ENCODE data around the gene PCNP. TPM values are rescaled to one million over a fixed set of nuclear protein-coding genes. Genes with fewer than 3 reads are reported as not detected.

Gene PCNP
- total and polyA plus RNA-seq, 9 of the 15 experiments (the other 6 are each of a cell fraction or from before 2014, with no cell fraction given), result 54.3 to 170 (median 150) TPM

GRCh38 chr3:101573449-101574387 lies at the start of gene PCNP (continued):
- TF ChIP-seq CLOCK (CRISPR knock-in tag; IDR thresholded peaks at IDR 0.05; ENCODE audit: borderline replicate concordance) (no peak), E2F8 (IDR thresholded peaks at IDR 0.05; ENCODE audit: low read depth, partially characterized antibody) (peak; percentile 88), ZNF589 (CRISPR knock-in tag; IDR thresholded peaks at IDR 0.05; ENCODE audit: low read depth) (no peak), HDAC2 (IDR thresholded peaks at IDR 0.05) (peak; percentile 94), REST (IDR thresholded peaks at IDR 0.05; ENCODE audit: borderline replicate concordance) (peak; percentile 38; the same call in 1 of the 2 replicates), REST (CRISPR knock-in tag; IDR thresholded peaks at IDR 0.05; ENCODE audit: low read depth) (no peak), E2F6 (IDR thresholded peaks at IDR 0.05; ENCODE audit: borderline replicate concordance in 1 of 2, extremely low read depth in 1 of 2, insufficient read depth in 1 of 2, insufficient read length in 1 of 2, low read depth in 1 of 2, low read length in 1 of 2, poor library complexity in 1 of 2, severe bottlenecking in 1 of 2) (peak; percentile 12 to 42), MLLT1 (IDR thresholded peaks at IDR 0.05) (peak in 1 of 2 experiments; percentile 5; a peak in 1 of 4 replicates)

Measured in K562 (cell line).